ENCODE results near the gene ATP6V0A4. TPM values are rescaled to one million over a fixed set of nuclear protein-coding genes. Genes with fewer than 3 reads are reported as not detected.
"Not testable (repeated sequence)": the region's sequence is repeated elsewhere in the genome, so short reads cannot be mapped to it uniquely, and the experiment has no call there.

ATP6V0A4 gene
- total RNA-seq, 1 experiment from 2014 or later: 1.2 TPM

DNA sequence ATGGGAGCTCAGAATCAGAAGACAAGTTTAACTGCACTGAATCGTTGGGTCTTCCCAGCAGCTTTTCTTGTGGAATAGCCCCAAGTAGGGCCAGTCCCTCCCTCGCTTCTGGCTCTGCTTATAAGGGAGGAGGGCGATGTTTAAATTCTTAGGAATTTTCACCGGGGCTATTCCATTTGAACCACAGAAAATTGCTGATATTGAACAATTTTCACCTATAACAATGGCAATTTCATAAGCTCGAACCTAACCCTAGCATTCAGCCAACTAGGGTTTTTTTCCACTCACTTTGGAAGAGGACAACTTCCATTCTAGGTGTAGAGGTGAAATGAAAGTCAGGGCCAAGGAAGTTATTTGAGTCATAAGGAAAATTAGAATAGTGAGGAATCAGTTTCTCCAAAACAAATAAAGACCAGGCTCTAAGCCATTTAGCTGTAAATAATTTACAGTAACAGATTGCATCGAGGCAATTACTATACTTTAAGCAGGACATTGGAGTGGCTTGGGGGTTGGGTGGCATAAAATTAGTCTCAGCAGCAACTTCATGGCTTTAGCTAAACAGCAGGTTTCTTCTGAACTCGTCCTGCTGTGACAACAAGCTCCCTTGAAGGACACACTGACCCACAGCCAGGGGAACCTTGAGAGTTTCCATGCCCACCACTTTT, 1.5 kb upstream of the ATP6V0A4 start:
- intact Hi-C loops (cut with micrococcal nuclease; ENCODE audit: unreplicated experiment): no loop called here
- BruUV-seq (replicated peaks): no TSS peak
- ChIA-PET POLR2A (no interaction called here), CTCF (no interaction called here)
- no peaks in the 10 kb centered on the region for H3K9me3 ChIP-seq
- no peak overlapping the region for H3K27ac Mint-ChIP-seq (ENCODE audit: unreplicated experiment)
- no peak overlapping the region for H3K4me3 Mint-ChIP-seq (ENCODE audit: unreplicated experiment)
- no peak for DNase-seq
- H3K4me3 ChIP-seq (ENCODE audit: low read depth, low read length): no peak overlapping the region
- no peaks in the 10 kb centered on the region for H3K4me1 ChIP-seq
- TF ChIP-seq, protein P1, sequence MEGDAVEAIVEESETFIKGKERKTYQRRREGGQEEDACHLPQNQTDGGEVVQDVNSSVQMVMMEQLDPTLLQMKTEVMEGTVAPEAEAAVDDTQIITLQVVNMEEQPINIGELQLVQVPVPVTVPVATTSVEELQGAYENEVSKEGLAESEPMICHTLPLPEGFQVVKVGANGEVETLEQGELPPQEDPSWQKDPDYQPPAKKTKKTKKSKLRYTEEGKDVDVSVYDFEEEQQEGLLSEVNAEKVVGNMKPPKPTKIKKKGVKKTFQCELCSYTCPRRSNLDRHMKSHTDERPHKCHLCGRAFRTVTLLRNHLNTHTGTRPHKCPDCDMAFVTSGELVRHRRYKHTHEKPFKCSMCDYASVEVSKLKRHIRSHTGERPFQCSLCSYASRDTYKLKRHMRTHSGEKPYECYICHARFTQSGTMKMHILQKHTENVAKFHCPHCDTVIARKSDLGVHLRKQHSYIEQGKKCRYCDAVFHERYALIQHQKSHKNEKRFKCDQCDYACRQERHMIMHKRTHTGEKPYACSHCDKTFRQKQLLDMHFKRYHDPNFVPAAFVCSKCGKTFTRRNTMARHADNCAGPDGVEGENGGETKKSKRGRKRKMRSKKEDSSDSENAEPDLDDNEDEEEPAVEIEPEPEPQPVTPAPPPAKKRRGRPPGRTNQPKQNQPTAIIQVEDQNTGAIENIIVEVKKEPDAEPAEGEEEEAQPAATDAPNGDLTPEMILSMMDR (IDR thresholded peaks at IDR 0.05; ENCODE audit: insufficient read depth in 1 of 2, low read depth in 1 of 2, low read length in 1 of 2, severe bottlenecking in 1 of 2, unreplicated experiment in 1 of 2): no peak
- H3K27me3 Mint-ChIP-seq (ENCODE audit: insufficient read depth, unreplicated experiment): no peaks in the 10 kb centered on the region
- no peaks in the 10 kb centered on the region for H3K27me3 ChIP-seq (replicated peaks; ENCODE audit: control insufficient read depth, insufficient read depth, low read length)
- H3K36me3 Mint-ChIP-seq (ENCODE audit: insufficient read depth, unreplicated experiment): no peaks in the 10 kb centered on the region
- H3K36me3 ChIP-seq (ENCODE audit: control insufficient read depth, insufficient read depth, low read length): no peaks in the 10 kb centered on the region
- no peaks in the 10 kb centered on the region for H3K9me3 Mint-ChIP-seq (ENCODE audit: unreplicated experiment)
- no peaks in the 10 kb centered on the region for H3K4me1 Mint-ChIP-seq (ENCODE audit: low read depth, unreplicated experiment)

DNA sequence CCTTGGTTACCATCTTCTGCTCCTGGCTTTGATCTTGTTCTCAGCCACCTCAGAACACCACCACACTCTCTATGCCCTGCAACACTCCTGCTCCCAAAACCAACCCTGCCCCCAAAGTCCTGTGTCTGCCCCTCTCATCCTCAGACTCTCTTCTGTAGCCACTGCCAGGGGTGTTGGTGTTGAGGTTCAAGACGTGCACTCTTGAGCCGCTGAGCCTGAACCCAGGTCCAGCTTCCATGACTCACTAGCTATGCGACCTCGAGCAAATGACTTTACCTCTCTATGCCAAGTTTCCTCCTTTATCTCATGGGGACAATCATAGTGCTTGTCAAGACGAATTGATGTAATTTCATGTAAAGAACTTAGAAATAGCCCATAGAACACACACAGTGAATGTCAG, 840 bp upstream of the ATP6V0A4 start:
- Histone ChIP-seq H3K4me3 (ENCODE audit: low read depth, low read length) (no peak overlapping the region), H3K36me3 (ENCODE audit: control insufficient read depth, insufficient read depth, low read length) (no peaks in the 10 kb centered on the region), H3K27me3 (replicated peaks; ENCODE audit: control insufficient read depth, insufficient read depth, low read length) (no peaks in the 10 kb centered on the region), H3K4me1 (no peaks in the 10 kb centered on the region), H3K9me3 (no peaks in the 10 kb centered on the region)
- no TSS peak for BruUV-seq (replicated peaks)
- TF ChIP-seq, protein P1 (IDR thresholded peaks at IDR 0.05; ENCODE audit: insufficient read depth in 1 of 2, low read depth in 1 of 2, low read length in 1 of 2, severe bottlenecking in 1 of 2, unreplicated experiment in 1 of 2): no peak
- ChIA-PET POLR2A (no interaction called here), CTCF (no interaction called here)
- intact Hi-C loops (cut with micrococcal nuclease; ENCODE audit: unreplicated experiment): no loop called here
- Mint-ChIP-seq H3K4me1 (ENCODE audit: low read depth, unreplicated experiment) (no peaks in the 10 kb centered on the region), H3K36me3 (ENCODE audit: insufficient read depth, unreplicated experiment) (no peaks in the 10 kb centered on the region), H3K9me3 (ENCODE audit: unreplicated experiment) (no peaks in the 10 kb centered on the region), H3K27ac (ENCODE audit: unreplicated experiment) (no peak overlapping the region), H3K4me3 (ENCODE audit: unreplicated experiment) (no peak overlapping the region), H3K27me3 (ENCODE audit: insufficient read depth, unreplicated experiment) (no peaks in the 10 kb centered on the region)
- no peak for DNase-seq

DNA sequence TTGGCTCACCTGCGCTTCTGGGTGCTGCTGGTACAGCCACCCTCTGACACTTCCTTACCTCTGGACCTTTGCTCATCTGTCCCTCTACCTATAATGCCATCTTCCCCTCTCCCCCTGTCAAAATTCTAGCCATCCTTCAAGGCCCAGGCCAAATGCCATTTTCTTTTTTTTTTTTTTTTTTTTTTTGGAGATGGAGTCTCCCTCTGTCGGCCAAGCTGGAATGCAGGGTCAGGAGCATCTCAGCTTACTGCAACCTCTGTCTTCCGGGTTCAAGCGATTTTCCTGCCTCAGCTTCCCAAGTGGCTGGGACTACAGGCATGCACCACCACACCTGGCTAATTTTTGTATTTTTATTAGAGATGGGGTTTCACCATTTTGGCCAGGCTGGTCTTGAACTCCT, 950 bp downstream of the ATP6V0A4 start:
- DNase-seq; POLR2A ChIA-PET; H3K27me3 Mint-ChIP-seq (ENCODE audit: insufficient read depth, unreplicated experiment); H3K27me3 ChIP-seq (replicated peaks; ENCODE audit: control insufficient read depth, insufficient read depth, low read length); BruUV-seq (replicated peaks); H3K9me3 Mint-ChIP-seq (ENCODE audit: unreplicated experiment); H3K36me3 ChIP-seq (ENCODE audit: control insufficient read depth, insufficient read depth, low read length); H3K4me3 ChIP-seq (ENCODE audit: low read depth, low read length); H3K9me3 ChIP-seq; H3K4me1 Mint-ChIP-seq (ENCODE audit: low read depth, unreplicated experiment); H3K4me3 Mint-ChIP-seq (ENCODE audit: unreplicated experiment); H3K36me3 Mint-ChIP-seq (ENCODE audit: insufficient read depth, unreplicated experiment); H3K27ac Mint-ChIP-seq (ENCODE audit: unreplicated experiment); CTCF ChIA-PET; H3K4me1 ChIP-seq; intact Hi-C loops (cut with micrococcal nuclease; ENCODE audit: unreplicated experiment): not testable (repeated sequence)

Data from Caco-2 (cell line).